HepG2 (cell line): ENCODE measurements around the gene TRAPPC10. TPM values are rescaled to one million over a fixed set of nuclear protein-coding genes. Genes with fewer than 3 reads are reported as not detected.
A peak's percentile ranks its signal among the peaks of the same experiment; 100 is the strongest.

ENCODE experiments used
- AKAP8 ChIP-seq: sonication (generic); formaldehyde crosslinking; IDR thresholded peaks from 2 replicates; pipeline ENCODE4 v1.5.1; 2020; ENCODE audit warnings: mild to moderate bottlenecking, missing genetic modification reagents
- BRCA1 ChIP-seq: sonication (generic); formaldehyde crosslinking; IDR thresholded peaks from 2 replicates; pipeline ENCODE4 v1.4.0; 2020; ENCODE audit warnings: missing genetic modification reagents
- CREB1 ChIP-seq, 2 experiments: fragments of 450-650 bp in 1 of 2; IDR thresholded peaks; 2 replicates each; pipeline ENCODE4 v1.6.1; 2016 to 2017; ENCODE audit warnings: control low read depth in 1 of 2, mild to moderate bottlenecking in 1 of 2, missing compliant biosample characterization in 1 of 2, missing genetic modification characterization in 1 of 2
- ERF ChIP-seq: IDR thresholded peaks from 2 replicates; pipeline ENCODE4 v1.6.1; 2018; ENCODE audit warnings: missing biosample characterization, missing genetic modification reagents
- ETV5 ChIP-seq: IDR thresholded peaks from 2 replicates; pipeline ENCODE4 v1.6.1; 2018; ENCODE audit warnings: missing biosample characterization, missing genetic modification reagents, inconsistent platforms, borderline replicate concordance
- FOXO1 ChIP-seq: sonication (generic); formaldehyde crosslinking; IDR thresholded peaks from 2 replicates; pipeline ENCODE4 v1.4.0; 2020; ENCODE audit warnings: missing genetic modification reagents
- GFI1 ChIP-seq: sonication (generic); formaldehyde crosslinking; IDR thresholded peaks from 2 replicates; pipeline ENCODE4 v1.5.0; 2020; ENCODE audit warnings: missing genetic modification reagents, mild to moderate bottlenecking, borderline replicate concordance
- HDAC1 ChIP-seq: sonication (generic); formaldehyde crosslinking; IDR thresholded peaks from 2 replicates; pipeline ENCODE4 v1.5.1; 2020; ENCODE audit warnings: mild to moderate bottlenecking, missing genetic modification reagents
- HDAC2 ChIP-seq: sonication (generic); formaldehyde crosslinking; IDR thresholded peaks from 2 replicates; pipeline ENCODE4 v1.4.0; 2020; ENCODE audit warnings: missing genetic modification reagents
- HNRNPH1 ChIP-seq: fragments of 200-400 bp; formaldehyde crosslinking; optimal IDR thresholded peaks from 2 replicates; pipeline ENCODE3; 2017; ENCODE audit warnings: mild to moderate bottlenecking, low read depth, low read length
- HOXD1 ChIP-seq: sonication (generic); formaldehyde crosslinking; IDR thresholded peaks from 2 replicates; pipeline ENCODE4 v1.5.0; 2020; ENCODE audit warnings: missing genetic modification reagents
- MAF1 ChIP-seq: sonication (generic); formaldehyde crosslinking; IDR thresholded peaks from 2 replicates; pipeline ENCODE4 v1.5.0; 2020; ENCODE audit warnings: missing genetic modification reagents, borderline replicate concordance
- NFKBIZ ChIP-seq: IDR thresholded peaks from 2 replicates; pipeline ENCODE4 v1.6.1; 2018; ENCODE audit warnings: missing genetic modification reagents, missing compliant biosample characterization
- PPARG ChIP-seq: conservative IDR thresholded peaks from 2 replicates; pipeline ENCODE4 v1.6.1; 2016; ENCODE audit warnings: missing biosample characterization, missing genetic modification reagents
- SP2 ChIP-seq: sonication (generic); formaldehyde crosslinking; IDR thresholded peaks from 2 replicates; pipeline ENCODE4 v1.5.1; 2020; ENCODE audit warnings: mild to moderate bottlenecking, missing genetic modification reagents
- SRF ChIP-seq: IDR thresholded peaks from 2 replicates; pipeline ENCODE4 v1.6.1; 2011; ENCODE audit warnings: mild to moderate bottlenecking, low read depth, low read length, moderate library complexity
- SRSF9 ChIP-seq: fragments of 200-400 bp; formaldehyde crosslinking; IDR thresholded peaks from 2 replicates; pipeline ENCODE4 v1.6.1; 2018; ENCODE audit warnings: borderline replicate concordance, mild to moderate bottlenecking, low read depth, low read length; ENCODE audit not compliant: insufficient read depth, poor library complexity, severe bottlenecking
- TMF1 ChIP-seq: sonication (generic); formaldehyde crosslinking; IDR thresholded peaks from 2 replicates; pipeline ENCODE4 v1.8.1; 2022; ENCODE audit warnings: low read depth, missing genetic modification reagents
- XRCC5 ChIP-seq: fragments of 200-400 bp; formaldehyde crosslinking; optimal IDR thresholded peaks from 2 replicates; pipeline ENCODE3; 2017; ENCODE audit warnings: mild to moderate bottlenecking, low read length
- YEATS4 ChIP-seq: sonication (generic); formaldehyde crosslinking; IDR thresholded peaks from 2 replicates; pipeline ENCODE4 v1.4.0; 2020; ENCODE audit warnings: missing genetic modification reagents, borderline replicate concordance
- ZFP37 ChIP-seq: sonication (generic); formaldehyde crosslinking; IDR thresholded peaks from 2 replicates; pipeline ENCODE4 v1.4.0; 2020; ENCODE audit warnings: missing genetic modification reagents, borderline replicate concordance
- ZNF326 ChIP-seq: sonication (generic); formaldehyde crosslinking; IDR thresholded peaks from 2 replicates; pipeline ENCODE4 v1.4.0; 2020; ENCODE audit warnings: missing genetic modification reagents, borderline replicate concordance
- ZNF776 ChIP-seq: sonication (generic); formaldehyde crosslinking; IDR thresholded peaks from 2 replicates; pipeline ENCODE4 v1.4.0; 2020; ENCODE audit warnings: mild to moderate bottlenecking, missing genetic modification reagents
- ZNF788 ChIP-seq: sonication (generic); formaldehyde crosslinking; IDR thresholded peaks from 2 replicates; pipeline ENCODE4 v1.5.0; 2020; ENCODE audit warnings: mild to moderate bottlenecking, missing genetic modification reagents, borderline replicate concordance
- ZSCAN25 ChIP-seq: sonication (generic); formaldehyde crosslinking; IDR thresholded peaks from 2 replicates; pipeline ENCODE4 v1.8.0; 2022; ENCODE audit warnings: mild to moderate bottlenecking, missing genetic modification reagents
- polyA plus RNA-seq, 8 experiments: library from polyadenylated mRNA; depleted of rRNA in 3 of 8; stranded (reverse) in 7 of 8; unstranded in 1 of 8; fragments of >200 nt; fragmentation: Illumina TruSeq in 4 of 8; extraction: Trizol in 4 of 8; gene quantifications; 2 replicates each; pipeline versions ENCODE4 v1.2.1 to v1.2.3, GENCODE V29; 2011 to 2016; ENCODE audit warnings: low read depth in 4 of 8, missing spikeins in 1 of 8, mixed read lengths in 1 of 8; ENCODE audit not compliant: insufficient read depth in 1 of 8
- total RNA-seq, 5 experiments: library from RNA; depleted of rRNA; stranded (reverse); fragments of >200 nt; fragmentation: Illumina TruSeq; extraction: Trizol; gene quantifications; 2 replicates each; pipeline ENCODE4 v1.2.3, GENCODE V29; 2016; ENCODE audit warnings: low read depth in 1 of 5
- TF ChIP-seq, protein P1 (sequence below): sonication (generic); formaldehyde crosslinking; IDR thresholded peaks from 2 replicates; pipeline ENCODE4 v1.5.1; 2020; ENCODE audit warnings: mild to moderate bottlenecking, missing genetic modification reagents, moderate library complexity
- TF ChIP-seq, protein P2 (sequence below): sonication (generic); formaldehyde crosslinking; IDR thresholded peaks from 2 replicates; pipeline ENCODE4 v1.9.0; 2021; ENCODE audit warnings: missing genetic modification reagents, borderline replicate concordance

Gene TRAPPC10
- total and polyA plus RNA-seq, 2 of the 13 experiments (the other 11 are each of a cell fraction or from before 2014, with no cell fraction given): 10.6 to 16.5 TPM

DNA sequence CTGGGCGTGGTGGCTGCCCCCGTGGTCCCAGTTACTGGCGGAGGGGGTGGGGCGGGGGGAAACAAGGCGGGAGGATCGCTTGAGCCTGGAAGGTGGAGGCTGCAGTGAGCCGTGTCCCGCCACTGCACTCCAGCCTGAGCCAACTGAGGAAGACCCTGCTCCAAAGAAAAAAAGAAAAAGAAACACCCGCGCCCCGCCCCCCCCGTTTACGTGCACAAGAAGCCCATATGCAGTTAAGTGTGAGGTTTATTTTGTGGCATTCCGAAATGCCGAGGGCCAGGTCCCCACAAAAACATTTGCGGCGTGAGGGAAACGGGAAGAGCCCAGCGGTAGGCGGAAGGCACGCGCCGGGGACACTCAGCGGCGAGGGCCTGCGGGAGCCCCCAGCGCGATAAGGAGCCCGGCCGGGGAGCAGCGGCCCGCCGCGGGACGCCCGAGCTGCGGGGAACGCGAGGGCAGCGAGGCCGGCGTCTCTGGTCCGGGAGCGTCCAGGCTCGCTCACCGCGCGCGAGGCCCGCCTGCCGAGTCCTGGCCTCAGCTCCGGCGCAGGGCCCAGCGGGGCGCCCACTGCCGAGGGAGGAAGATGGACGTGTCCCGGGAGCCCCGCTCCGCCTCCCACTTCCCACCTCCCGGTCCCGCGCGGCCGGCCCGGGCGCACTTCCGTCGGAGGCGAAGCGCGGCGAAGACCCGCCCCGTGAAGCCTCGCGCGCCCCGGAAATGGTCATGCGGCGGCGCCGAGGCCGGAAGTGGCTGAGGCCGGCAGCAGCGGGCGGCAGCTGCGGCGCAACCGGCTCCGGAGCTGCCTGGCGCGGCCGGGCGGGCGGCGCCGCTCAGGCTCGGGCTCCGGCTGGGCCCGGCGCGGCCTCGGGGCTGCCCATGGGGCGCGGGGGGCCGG lies at the start of gene TRAPPC10 (continued):
- TF ChIP-seq ZNF776 (peak; percentile 85; the same call in 1 of the 2 replicates), MAF1 (CRISPR knock-in tag) (peak; percentile 29; the same call in 1 of the 2 replicates), SP2 (CRISPR knock-in tag) (peak; percentile 69), CREB1 (IDR thresholded peaks at IDR 0.05) (peak; percentile 61; the same call in 1 of the 2 replicates), CREB1 (CRISPR knock-in tag; IDR thresholded peaks at IDR 0.05) (no peak), HNRNPH1 (peak; percentile 67), HDAC2 (CRISPR knock-in tag) (0 out of 2 replicates have a peak, but pooled peaks have one; percentile 6), BRCA1 (CRISPR knock-in tag) (no peak), GFI1 (CRISPR knock-in tag) (peak; percentile 46; the same call in 1 of the 2 replicates), SRF (peak; percentile 24; the same call in 1 of the 2 replicates), ZNF326 (CRISPR knock-in tag) (no peak), HOXD1 (CRISPR knock-in tag) (peak; percentile 43; the same call in 1 of the 2 replicates), HDAC1 (CRISPR knock-in tag) (peak; percentile 90), PPARG (no peak), ZNF788 (no peak), ZFP37 (CRISPR knock-in tag) (no peak), FOXO1 (CRISPR knock-in tag) (0 out of 2 replicates have a peak, but pooled peaks have one; percentile 62), SRSF9 (no peak), ZSCAN25 (CRISPR knock-in tag) (peak; percentile 53; the same call in 1 of the 2 replicates), NFKBIZ (CRISPR knock-in tag) (peak; percentile 67; the same call in 1 of the 2 replicates), YEATS4 (CRISPR knock-in tag) (peak; percentile 89), ETV5 (peak; percentile 66), AKAP8 (CRISPR knock-in tag) (peak; percentile 33; the same call in 1 of the 2 replicates), TMF1 (CRISPR knock-in tag) (no peak), ERF (peak; percentile 12; the same call in 1 of the 2 replicates), XRCC5 (peak; percentile 50)
- TF ChIP-seq, protein P1, sequence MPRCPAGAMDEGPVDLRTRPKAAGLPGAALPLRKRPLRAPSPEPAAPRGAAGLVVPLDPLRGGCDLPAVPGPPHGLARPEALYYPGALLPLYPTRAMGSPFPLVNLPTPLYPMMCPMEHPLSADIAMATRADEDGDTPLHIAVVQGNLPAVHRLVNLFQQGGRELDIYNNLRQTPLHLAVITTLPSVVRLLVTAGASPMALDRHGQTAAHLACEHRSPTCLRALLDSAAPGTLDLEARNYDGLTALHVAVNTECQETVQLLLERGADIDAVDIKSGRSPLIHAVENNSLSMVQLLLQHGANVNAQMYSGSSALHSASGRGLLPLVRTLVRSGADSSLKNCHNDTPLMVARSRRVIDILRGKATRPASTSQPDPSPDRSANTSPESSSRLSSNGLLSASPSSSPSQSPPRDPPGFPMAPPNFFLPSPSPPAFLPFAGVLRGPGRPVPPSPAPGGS (CRISPR knock-in tag): 0 out of 2 replicates have a peak, but pooled peaks have one; percentile 27
- TF ChIP-seq, protein P2, sequence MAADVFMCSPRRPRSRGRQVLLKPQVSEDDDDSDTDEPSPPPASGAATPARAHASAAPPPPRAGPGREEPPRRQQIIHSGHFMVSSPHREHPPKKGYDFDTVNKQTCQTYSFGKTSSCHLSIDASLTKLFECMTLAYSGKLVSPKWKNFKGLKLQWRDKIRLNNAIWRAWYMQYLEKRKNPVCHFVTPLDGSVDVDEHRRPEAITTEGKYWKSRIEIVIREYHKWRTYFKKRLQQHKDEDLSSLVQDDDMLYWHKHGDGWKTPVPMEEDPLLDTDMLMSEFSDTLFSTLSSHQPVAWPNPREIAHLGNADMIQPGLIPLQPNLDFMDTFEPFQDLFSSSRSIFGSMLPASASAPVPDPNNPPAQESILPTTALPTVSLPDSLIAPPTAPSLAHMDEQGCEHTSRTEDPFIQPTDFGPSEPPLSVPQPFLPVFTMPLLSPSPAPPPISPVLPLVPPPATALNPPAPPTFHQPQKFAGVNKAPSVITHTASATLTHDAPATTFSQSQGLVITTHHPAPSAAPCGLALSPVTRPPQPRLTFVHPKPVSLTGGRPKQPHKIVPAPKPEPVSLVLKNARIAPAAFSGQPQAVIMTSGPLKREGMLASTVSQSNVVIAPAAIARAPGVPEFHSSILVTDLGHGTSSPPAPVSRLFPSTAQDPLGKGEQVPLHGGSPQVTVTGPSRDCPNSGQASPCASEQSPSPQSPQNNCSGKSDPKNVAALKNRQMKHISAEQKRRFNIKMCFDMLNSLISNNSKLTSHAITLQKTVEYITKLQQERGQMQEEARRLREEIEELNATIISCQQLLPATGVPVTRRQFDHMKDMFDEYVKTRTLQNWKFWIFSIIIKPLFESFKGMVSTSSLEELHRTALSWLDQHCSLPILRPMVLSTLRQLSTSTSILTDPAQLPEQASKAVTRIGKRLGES: no peak
